Astrocyte (in vitro differentiated cells and primary cell): Measurements from ENCODE around the gene KCP.

Source experiments
- EZH2 ChIP-seq: IDR thresholded peaks from 2 replicates; pipeline ENCODE4 v1.6.1; 2012; ENCODE audit warnings: mild to moderate bottlenecking, low read length, inconsistent platforms; ENCODE audit not compliant: insufficient read depth
- TF ChIP-seq, protein P1 (sequence below): IDR thresholded peaks from 2 replicates; pipeline ENCODE4 v1.5.1; 2011; ENCODE audit warnings: low read depth, mild to moderate bottlenecking, inconsistent platforms, low read length, moderate library complexity; ENCODE audit not compliant: insufficient read depth

DNA sequence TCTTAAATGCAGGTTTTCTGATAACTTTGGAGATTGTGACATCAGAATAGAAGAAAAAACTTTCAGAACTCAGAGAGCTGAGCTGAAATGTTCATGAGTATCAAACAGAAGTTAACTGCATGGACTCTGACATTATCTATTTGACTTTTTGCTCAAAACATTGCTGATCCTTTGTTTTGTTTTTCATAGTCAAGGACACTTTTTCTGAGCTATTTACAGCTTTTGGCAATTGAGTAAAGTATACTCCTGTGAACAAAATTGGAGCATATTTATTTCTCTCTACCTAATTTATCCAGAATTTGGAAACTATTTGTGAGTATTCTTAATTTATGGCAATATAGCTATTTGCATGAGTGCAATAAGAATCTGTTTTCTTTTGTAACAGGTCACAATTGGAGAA is 11.1 kb downstream of the KCP start:
- TF ChIP-seq EZH2, result no peak
- TF ChIP-seq, protein P1, sequence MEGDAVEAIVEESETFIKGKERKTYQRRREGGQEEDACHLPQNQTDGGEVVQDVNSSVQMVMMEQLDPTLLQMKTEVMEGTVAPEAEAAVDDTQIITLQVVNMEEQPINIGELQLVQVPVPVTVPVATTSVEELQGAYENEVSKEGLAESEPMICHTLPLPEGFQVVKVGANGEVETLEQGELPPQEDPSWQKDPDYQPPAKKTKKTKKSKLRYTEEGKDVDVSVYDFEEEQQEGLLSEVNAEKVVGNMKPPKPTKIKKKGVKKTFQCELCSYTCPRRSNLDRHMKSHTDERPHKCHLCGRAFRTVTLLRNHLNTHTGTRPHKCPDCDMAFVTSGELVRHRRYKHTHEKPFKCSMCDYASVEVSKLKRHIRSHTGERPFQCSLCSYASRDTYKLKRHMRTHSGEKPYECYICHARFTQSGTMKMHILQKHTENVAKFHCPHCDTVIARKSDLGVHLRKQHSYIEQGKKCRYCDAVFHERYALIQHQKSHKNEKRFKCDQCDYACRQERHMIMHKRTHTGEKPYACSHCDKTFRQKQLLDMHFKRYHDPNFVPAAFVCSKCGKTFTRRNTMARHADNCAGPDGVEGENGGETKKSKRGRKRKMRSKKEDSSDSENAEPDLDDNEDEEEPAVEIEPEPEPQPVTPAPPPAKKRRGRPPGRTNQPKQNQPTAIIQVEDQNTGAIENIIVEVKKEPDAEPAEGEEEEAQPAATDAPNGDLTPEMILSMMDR, result no peak
